ENCODE results near the gene PTPRG. TPM values are rescaled to one million over a fixed set of nuclear protein-coding genes. Genes with fewer than 3 reads are reported as not detected.

The PTPRG gene
- total RNA-seq, 2 experiments from 2014 or later, result 0.03 to 0.05 TPM

DNA sequence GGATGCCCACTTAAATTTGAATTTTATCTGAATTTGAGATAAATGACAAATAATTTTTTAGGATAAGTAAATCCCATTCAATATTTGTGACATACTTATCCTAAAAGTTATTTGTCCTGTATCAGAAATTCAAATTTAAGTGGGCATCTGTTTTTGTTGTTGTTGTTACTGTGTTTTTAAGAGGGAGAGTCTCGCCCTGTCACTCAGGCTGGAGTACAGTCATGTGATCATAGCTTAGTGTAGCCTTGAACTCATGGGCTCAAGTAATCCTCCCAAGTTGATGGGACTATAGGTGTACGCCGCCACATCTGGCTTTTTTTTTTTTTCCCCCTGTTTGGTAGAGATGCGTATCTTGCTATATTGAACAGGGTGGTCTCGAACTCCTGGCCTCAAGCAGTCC, 283.0 kb downstream of the PTPRG start:
- H3K4me1 ChIP-seq (ENCODE audit: insufficient read depth, low read length), result no peaks in the 10 kb centered on the region
- no peak for DNase-seq
- intact Hi-C loops (cut with DNase I, micrococcal nuclease), result no loop called here
- Mint-ChIP-seq H3K9me3 (no peaks in the 10 kb centered on the region), H3K27ac (no peak overlapping the region), H3K4me1 (ENCODE audit: low read depth) (no peaks in the 10 kb centered on the region), H3K27me3 (peaks cover 15% of the 10 kb centered on the region), H3K36me3 (ENCODE audit: low read depth) (no peaks in the 10 kb centered on the region), H3K4me3 (no peak overlapping the region)
- TF ChIP-seq, protein P1, sequence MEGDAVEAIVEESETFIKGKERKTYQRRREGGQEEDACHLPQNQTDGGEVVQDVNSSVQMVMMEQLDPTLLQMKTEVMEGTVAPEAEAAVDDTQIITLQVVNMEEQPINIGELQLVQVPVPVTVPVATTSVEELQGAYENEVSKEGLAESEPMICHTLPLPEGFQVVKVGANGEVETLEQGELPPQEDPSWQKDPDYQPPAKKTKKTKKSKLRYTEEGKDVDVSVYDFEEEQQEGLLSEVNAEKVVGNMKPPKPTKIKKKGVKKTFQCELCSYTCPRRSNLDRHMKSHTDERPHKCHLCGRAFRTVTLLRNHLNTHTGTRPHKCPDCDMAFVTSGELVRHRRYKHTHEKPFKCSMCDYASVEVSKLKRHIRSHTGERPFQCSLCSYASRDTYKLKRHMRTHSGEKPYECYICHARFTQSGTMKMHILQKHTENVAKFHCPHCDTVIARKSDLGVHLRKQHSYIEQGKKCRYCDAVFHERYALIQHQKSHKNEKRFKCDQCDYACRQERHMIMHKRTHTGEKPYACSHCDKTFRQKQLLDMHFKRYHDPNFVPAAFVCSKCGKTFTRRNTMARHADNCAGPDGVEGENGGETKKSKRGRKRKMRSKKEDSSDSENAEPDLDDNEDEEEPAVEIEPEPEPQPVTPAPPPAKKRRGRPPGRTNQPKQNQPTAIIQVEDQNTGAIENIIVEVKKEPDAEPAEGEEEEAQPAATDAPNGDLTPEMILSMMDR (IDR thresholded peaks at IDR 0.05), result no peak
- ChIA-PET POLR2A (no interaction called here), CTCF (no interaction called here)
- no peak for ATAC-seq (ENCODE audit: poor library complexity)
- no peaks in the 10 kb centered on the region for H3K27me3 ChIP-seq (ENCODE audit: control insufficient read depth in 1 of 2, insufficient read depth in 2 of 2, low read length in 2 of 2)
- H3K9me3 ChIP-seq (ENCODE audit: control insufficient read depth in 1 of 2, insufficient read depth in 1 of 2, low read length in 2 of 2), result no peaks in the 10 kb centered on the region
- no peak overlapping the region for H3K27ac ChIP-seq (ENCODE audit: low read depth in 1 of 2, low read length in 2 of 2)
- H3K4me3 ChIP-seq (ENCODE audit: low read length), result no peak overlapping the region
- no peaks in the 10 kb centered on the region for H3K36me3 ChIP-seq (ENCODE audit: insufficient read depth, low read length)

DNA sequence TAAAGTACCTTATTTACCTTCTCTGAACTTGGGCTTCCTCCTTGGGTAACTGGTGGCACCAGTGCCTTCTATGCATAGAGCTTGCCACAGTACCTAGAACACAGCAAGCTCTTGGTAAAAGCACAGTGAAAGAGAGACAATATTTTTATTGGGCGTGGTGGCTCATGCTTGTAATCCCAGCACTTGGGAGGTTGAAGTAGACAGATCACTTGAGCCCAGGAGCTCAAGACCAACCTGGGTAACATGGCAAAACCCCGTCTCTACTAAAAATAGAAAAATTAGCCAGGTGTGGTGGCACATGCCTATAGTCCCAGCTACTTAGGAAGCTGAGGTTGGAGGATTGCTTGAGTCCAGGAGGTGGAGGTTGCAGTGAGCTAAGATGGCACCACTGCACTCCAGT, 285.1 kb downstream of the PTPRG start:
- H3K4me3 Mint-ChIP-seq, result no peak overlapping the region

DNA sequence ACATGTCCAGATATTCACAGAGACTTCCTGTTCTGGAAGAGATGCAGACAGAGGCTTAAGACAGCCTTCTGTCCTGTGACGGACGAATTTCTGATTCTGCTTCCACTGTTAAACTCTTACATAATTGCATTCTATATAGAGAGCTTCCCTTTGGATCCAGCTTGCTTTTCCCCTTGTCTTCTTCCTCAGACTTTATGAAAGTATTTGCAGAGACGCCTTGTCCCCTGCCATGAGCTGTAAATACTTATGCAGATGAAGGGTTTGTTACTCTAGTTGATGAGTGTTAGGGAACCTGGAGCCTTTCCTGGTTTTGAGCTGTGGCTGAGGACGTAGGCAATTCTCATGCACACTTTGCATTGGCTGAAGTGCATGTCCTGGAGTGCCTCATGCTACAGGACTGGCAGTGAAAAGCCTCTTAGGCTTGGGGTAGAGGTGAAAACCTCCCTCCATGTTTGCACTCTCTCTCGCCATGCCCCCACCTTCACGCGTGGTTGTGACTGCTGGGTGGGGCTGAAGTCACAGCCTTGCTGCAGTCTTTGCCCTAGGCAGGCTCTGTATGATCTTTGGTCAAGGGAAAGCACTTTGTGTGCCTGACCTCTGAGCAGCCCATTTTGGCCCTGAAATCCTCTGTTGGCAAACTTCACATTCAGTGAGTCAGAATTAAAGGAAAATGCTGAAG, 286.6 kb downstream of the PTPRG start:
- Histone ChIP-seq H3K4me1 (ENCODE audit: insufficient read depth, low read length) (no peaks in the 10 kb centered on the region), H3K27ac (ENCODE audit: low read depth in 1 of 2, low read length in 2 of 2) (no peak overlapping the region), H3K4me3 (ENCODE audit: low read length) (no peak overlapping the region), H3K9me3 (ENCODE audit: control insufficient read depth in 1 of 2, insufficient read depth in 1 of 2, low read length in 2 of 2) (no peaks in the 10 kb centered on the region), H3K36me3 (ENCODE audit: insufficient read depth, low read length) (no peaks in the 10 kb centered on the region), H3K27me3 (ENCODE audit: control insufficient read depth in 1 of 2, insufficient read depth in 2 of 2, low read length in 2 of 2) (no peaks in the 10 kb centered on the region)
- POLR2A ChIA-PET, result no interaction called here
- CTCF ChIA-PET, result no interaction called here
- DNase-seq, result no peak
- H3K36me3 Mint-ChIP-seq (ENCODE audit: low read depth), result no peaks in the 10 kb centered on the region
- TF ChIP-seq, protein P1 (IDR thresholded peaks at IDR 0.05), result no peak
- H3K27ac Mint-ChIP-seq, result no peak overlapping the region
- no peak overlapping the region for H3K4me3 Mint-ChIP-seq
- H3K4me1 Mint-ChIP-seq (ENCODE audit: low read depth), result no peaks in the 10 kb centered on the region
- no peaks in the 10 kb centered on the region for H3K9me3 Mint-ChIP-seq
- peaks cover 14% of the 10 kb centered on the region for H3K27me3 Mint-ChIP-seq
- no peak for ATAC-seq (ENCODE audit: poor library complexity)
- intact Hi-C loops (cut with DNase I, micrococcal nuclease), result no loop called here

More for the DNA sequence above, 285.1 kb downstream of the PTPRG start:
- TF ChIP-seq, protein P1 (IDR thresholded peaks at IDR 0.05), result no peak
- H3K4me3 ChIP-seq (ENCODE audit: low read length), result no peak overlapping the region
- ChIA-PET POLR2A (no interaction called here), CTCF (no interaction called here)
- Mint-ChIP-seq H3K27ac (no peak overlapping the region), H3K27me3 (peaks cover 17% of the 10 kb centered on the region), H3K36me3 (ENCODE audit: low read depth) (no peaks in the 10 kb centered on the region), H3K4me1 (ENCODE audit: low read depth) (no peaks in the 10 kb centered on the region), H3K9me3 (no peaks in the 10 kb centered on the region)
- ATAC-seq (ENCODE audit: poor library complexity), result no peak
- no peaks in the 10 kb centered on the region for H3K27me3 ChIP-seq (ENCODE audit: control insufficient read depth in 1 of 2, insufficient read depth in 2 of 2, low read length in 2 of 2)
- H3K9me3 ChIP-seq (ENCODE audit: control insufficient read depth in 1 of 2, insufficient read depth in 1 of 2, low read length in 2 of 2), result no peaks in the 10 kb centered on the region
- DNase-seq, result no peak
- no peak overlapping the region for H3K27ac ChIP-seq (ENCODE audit: low read depth in 1 of 2, low read length in 2 of 2)
- intact Hi-C loops (cut with DNase I, micrococcal nuclease), result no loop called here
- H3K4me1 ChIP-seq (ENCODE audit: insufficient read depth, low read length), result no peaks in the 10 kb centered on the region
- H3K36me3 ChIP-seq (ENCODE audit: insufficient read depth, low read length), result no peaks in the 10 kb centered on the region

Data from CD4-positive, alpha-beta T cell (primary cell).